ENCODE data around the gene CD276. TPM values are rescaled to one million over a fixed set of nuclear protein-coding genes. Genes with fewer than 3 reads are reported as not detected.

CD276 gene
- total and polyA plus RNA-seq, 7 donors = 7.3 to 15.0 (median 8.9) TPM

DNA sequence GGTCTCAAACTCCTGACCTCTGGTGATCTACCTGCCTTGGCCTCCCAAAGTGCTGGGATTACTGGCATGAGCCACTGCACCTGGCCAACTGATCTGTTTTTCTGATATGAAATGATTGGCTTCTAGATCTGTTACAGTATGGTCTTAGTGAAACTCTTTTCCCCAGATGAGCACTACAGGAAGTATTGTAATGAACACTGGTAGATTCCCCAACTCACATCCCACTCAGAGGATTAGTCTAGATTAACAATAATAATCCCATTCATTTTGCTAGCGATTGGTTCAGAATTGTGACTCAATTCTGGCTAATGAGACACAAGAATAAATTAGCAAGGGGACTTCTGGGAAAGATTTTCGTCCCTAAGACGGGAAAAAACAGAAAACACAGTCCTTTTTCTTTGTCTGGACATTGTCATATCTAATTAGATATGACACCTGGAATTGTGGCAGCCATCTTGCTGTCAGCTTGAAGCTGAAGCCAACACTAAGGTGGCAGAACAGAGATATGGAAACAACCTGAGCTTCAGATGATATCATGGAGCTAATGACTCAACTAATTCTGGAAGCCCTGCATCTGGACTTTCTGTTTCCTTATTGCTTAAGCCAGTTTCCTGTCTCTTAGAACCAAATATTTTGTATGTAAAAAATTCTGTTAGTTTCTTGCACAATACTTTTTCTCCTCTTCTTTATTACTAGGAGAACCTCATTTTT, 33.6 kb upstream of the CD276 start:
- H3K4me1 ChIP-seq = no peaks in the 10 kb centered on the region
- H3K9me3 ChIP-seq = no peaks in the 10 kb centered on the region
- TF ChIP-seq, protein P1, sequence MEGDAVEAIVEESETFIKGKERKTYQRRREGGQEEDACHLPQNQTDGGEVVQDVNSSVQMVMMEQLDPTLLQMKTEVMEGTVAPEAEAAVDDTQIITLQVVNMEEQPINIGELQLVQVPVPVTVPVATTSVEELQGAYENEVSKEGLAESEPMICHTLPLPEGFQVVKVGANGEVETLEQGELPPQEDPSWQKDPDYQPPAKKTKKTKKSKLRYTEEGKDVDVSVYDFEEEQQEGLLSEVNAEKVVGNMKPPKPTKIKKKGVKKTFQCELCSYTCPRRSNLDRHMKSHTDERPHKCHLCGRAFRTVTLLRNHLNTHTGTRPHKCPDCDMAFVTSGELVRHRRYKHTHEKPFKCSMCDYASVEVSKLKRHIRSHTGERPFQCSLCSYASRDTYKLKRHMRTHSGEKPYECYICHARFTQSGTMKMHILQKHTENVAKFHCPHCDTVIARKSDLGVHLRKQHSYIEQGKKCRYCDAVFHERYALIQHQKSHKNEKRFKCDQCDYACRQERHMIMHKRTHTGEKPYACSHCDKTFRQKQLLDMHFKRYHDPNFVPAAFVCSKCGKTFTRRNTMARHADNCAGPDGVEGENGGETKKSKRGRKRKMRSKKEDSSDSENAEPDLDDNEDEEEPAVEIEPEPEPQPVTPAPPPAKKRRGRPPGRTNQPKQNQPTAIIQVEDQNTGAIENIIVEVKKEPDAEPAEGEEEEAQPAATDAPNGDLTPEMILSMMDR (IDR thresholded peaks at IDR 0.05) = no peak
- H3K36me3 ChIP-seq (ENCODE audit: insufficient read depth in 1 of 2, low read depth in 1 of 2) = no peaks in the 10 kb centered on the region
- no peak overlapping the region for H3K4me3 ChIP-seq
- no peak for ATAC-seq
- WGBS, 3 donors = 55 to 65% (median 63%) methylated on average over 3 of the region's 3 CpGs
- H3K27ac ChIP-seq = no peak overlapping the region
- H3K27me3 ChIP-seq (ENCODE audit: insufficient read depth in 3 of 3, low read length in 2 of 3) = peaks cover 0 to 11% (median 5%) of the 10 kb centered on the region in 3 donors
- DNase-seq = no peak
- intact Hi-C loops (cut with DNase I) = no loop called here

DNA sequence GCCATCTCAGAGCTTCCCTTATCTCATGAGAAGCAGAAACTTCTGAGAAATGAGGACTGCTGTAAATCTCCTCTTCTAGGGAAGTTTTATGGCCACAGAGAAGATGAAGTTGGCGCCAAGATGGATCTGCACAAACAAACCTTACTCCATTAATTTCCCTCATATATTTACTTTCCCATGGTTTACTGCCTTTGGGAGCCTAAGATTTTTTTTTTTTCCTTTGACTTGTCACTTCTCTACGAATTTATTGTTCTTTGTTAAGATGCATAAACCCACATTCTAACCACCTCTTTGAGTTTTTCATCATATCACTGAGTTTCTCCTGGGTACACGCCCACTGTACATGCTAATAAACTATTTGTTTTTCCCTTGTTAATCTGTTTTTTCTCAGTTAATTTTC, 29.5 kb upstream of the CD276 start:
- H3K27ac ChIP-seq = no peak overlapping the region
- H3K4me1 ChIP-seq = no peaks in the 10 kb centered on the region
- DNase-seq (no peak), ATAC-seq (no peak)
- intact Hi-C loops (cut with DNase I) = no loop called here
- TF ChIP-seq, protein P1 (IDR thresholded peaks at IDR 0.05) = no peak
- peaks cover 0 to 17% (median 5%) of the 10 kb centered on the region in 3 donors for H3K27me3 ChIP-seq (ENCODE audit: insufficient read depth in 3 of 3, low read length in 2 of 3)
- H3K4me3 ChIP-seq = no peak overlapping the region
- no peaks in the 10 kb centered on the region for H3K36me3 ChIP-seq (ENCODE audit: insufficient read depth in 1 of 2, low read depth in 1 of 2)
- H3K9me3 ChIP-seq = no peaks in the 10 kb centered on the region
- 56 to 59% (median 58%) methylated on average over 3 of the region's 3 CpGs for WGBS, 3 donors

DNA sequence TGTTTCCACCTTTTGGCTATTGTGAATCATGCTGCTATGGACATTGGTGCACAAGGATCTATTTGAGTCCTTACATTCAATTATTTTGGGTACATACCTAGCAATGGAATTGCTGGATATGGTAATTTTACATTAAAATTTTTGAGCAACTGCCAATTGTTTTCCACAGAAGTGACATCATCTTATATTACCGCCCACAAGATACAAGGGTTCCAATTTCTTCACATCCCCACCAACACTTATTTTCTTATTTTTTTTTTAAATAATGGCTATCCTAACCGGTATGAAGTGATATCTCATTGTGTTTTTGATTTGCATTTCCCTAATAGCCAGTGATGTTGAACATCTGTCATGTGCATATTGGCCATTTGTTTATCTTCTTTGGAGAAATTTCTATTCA, 28.5 kb upstream of the CD276 start:
- H3K36me3 ChIP-seq (ENCODE audit: insufficient read depth in 1 of 2, low read depth in 1 of 2) = no peaks in the 10 kb centered on the region
- H3K4me3 ChIP-seq = no peak overlapping the region
- no peaks in the 10 kb centered on the region for H3K9me3 ChIP-seq
- no peak overlapping the region for H3K27ac ChIP-seq
- ATAC-seq (no peak), DNase-seq (no peak)
- TF ChIP-seq, protein P1 (IDR thresholded peaks at IDR 0.05) = no peak
- WGBS, 3 donors = 44 to 51% (median 45%) methylated on average over 2 of the region's 2 CpGs
- H3K4me1 ChIP-seq = no peaks in the 10 kb centered on the region
- intact Hi-C loops (cut with DNase I) = no loop called here
- peaks cover 0 to 17% (median 5%) of the 10 kb centered on the region in 3 donors for H3K27me3 ChIP-seq (ENCODE audit: insufficient read depth in 3 of 3, low read length in 2 of 3)

- Histone ChIP-seq H3K27me3 (ENCODE audit: insufficient read depth in 3 of 3, low read length in 2 of 3) (peaks cover 0 to 6% (median 5%) of the 10 kb centered on the region in 3 donors), H3K4me3 (no peak overlapping the region), H3K27ac (no peak overlapping the region), H3K4me1 (no peaks in the 10 kb centered on the region), H3K36me3 (ENCODE audit: insufficient read depth in 1 of 2, low read depth in 1 of 2) (no peaks in the 10 kb centered on the region), H3K9me3 (no peaks in the 10 kb centered on the region)
- ATAC-seq (peak in 3 of 4 donors; percentile 71 to 80 (median 78)), DNase-seq (no peak)
- 82 to 84% (median 82%) methylated on average over 1 of the region's 1 CpG for WGBS, 3 donors
- intact Hi-C loops (cut with DNase I) = no loop called here
- TF ChIP-seq, protein P1 (IDR thresholded peaks at IDR 0.05) = no peak
Observed at GRCh38 chr15:73658645-73659044, 25.5 kb upstream of the CD276 start.

DNA sequence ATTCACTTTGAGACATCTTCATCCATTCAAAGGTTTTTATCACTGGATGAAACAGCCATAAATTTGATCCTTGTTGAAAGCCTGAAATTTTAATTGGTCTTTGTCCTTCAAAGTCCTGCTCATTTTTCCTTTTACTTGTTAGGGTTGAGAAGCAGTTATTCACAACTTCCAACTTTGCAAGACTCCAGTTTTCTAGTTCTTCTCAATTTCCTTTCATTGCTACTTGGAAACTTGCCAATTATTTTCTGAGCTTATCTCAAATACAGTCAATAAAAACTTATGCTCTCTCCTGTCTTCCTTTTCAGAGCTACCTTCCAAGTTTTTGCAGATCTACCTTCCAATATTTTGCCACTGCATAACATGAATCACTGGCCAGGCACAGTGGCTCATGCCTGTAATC, 23.7 kb upstream of the CD276 start:
- intact Hi-C loops (cut with DNase I) = no loop called here
- TF ChIP-seq, protein P1 (IDR thresholded peaks at IDR 0.05) = no peak
- no peak for DNase-seq
- no peak for ATAC-seq
- H3K27me3 ChIP-seq (ENCODE audit: insufficient read depth in 3 of 3, low read length in 2 of 3) = peaks cover 0 to 6% (median 0%) of the 10 kb centered on the region in 3 donors
- H3K27ac ChIP-seq = no peak overlapping the region
- no peaks in the 10 kb centered on the region for H3K4me1 ChIP-seq
- no peaks in the 10 kb centered on the region for H3K9me3 ChIP-seq
- no peaks in the 10 kb centered on the region for H3K36me3 ChIP-seq (ENCODE audit: insufficient read depth in 1 of 2, low read depth in 1 of 2)
- H3K4me3 ChIP-seq = no peak overlapping the region

All from psoas muscle (tissue), 8 donors.